ENCODE results near the gene DLGAP1.

DLGAP1 gene

GRCh38 chr18:3948958-3949357 lies 506.1 kb downstream of the DLGAP1 start:
- no peak overlapping the region for H3K4me3 ChIP-seq (ENCODE audit: control insufficient read depth, low read depth, low read length)
- TF ChIP-seq CTCF (conservative IDR thresholded peaks at IDR 0.05; ENCODE audit: control insufficient read depth, insufficient read depth, low read depth, low read length) = no peak
- DNase-seq (ENCODE audit: low read depth) = no peak

GRCh38 chr18:3947383-3947782 lies 507.7 kb downstream of the DLGAP1 start:
- H3K4me3 ChIP-seq (ENCODE audit: control insufficient read depth, low read depth, low read length) = no peak overlapping the region
- no peak for DNase-seq (ENCODE audit: low read depth)
- TF ChIP-seq CTCF (conservative IDR thresholded peaks at IDR 0.05; ENCODE audit: control insufficient read depth, insufficient read depth, low read depth, low read length) = no peak

- TF ChIP-seq CTCF (conservative IDR thresholded peaks at IDR 0.05; ENCODE audit: control insufficient read depth, insufficient read depth, low read depth, low read length) = no peak
- no peak overlapping the region for H3K4me3 ChIP-seq (ENCODE audit: control insufficient read depth, low read depth, low read length)
- DNase-seq (ENCODE audit: low read depth) = peak; percentile 17
These were observed 519.8 kb downstream of the DLGAP1 start for GRCh38 chr18:3935305-3935704.

GRCh38 chr18:3932276-3932675 lies 522.8 kb downstream of the DLGAP1 start:
- DNase-seq (ENCODE audit: low read depth) = no peak
- no peak for TF ChIP-seq CTCF (conservative IDR thresholded peaks at IDR 0.05; ENCODE audit: control insufficient read depth, insufficient read depth, low read depth, low read length)
- H3K4me3 ChIP-seq (ENCODE audit: control insufficient read depth, low read depth, low read length) = no peak overlapping the region

- H3K4me3 ChIP-seq (ENCODE audit: control insufficient read depth, low read depth, low read length) = no peak overlapping the region
- no peak for TF ChIP-seq CTCF (conservative IDR thresholded peaks at IDR 0.05; ENCODE audit: control insufficient read depth, insufficient read depth, low read depth, low read length)
- no peak for DNase-seq (ENCODE audit: low read depth)
These were observed 523.5 kb downstream of the DLGAP1 start for GRCh38 chr18:3931542-3932112.

- no peak for TF ChIP-seq CTCF (conservative IDR thresholded peaks at IDR 0.05; ENCODE audit: control insufficient read depth, insufficient read depth, low read depth, low read length)
- no peak for DNase-seq (ENCODE audit: low read depth)
- H3K4me3 ChIP-seq (ENCODE audit: control insufficient read depth, low read depth, low read length) = no peak overlapping the region
These were observed 524.1 kb downstream of the DLGAP1 start for GRCh38 chr18:3931013-3931315.
